H7 (cell line): ENCODE measurements around the gene ANKRD44. TPM values are rescaled to one million over a fixed set of nuclear protein-coding genes. Genes with fewer than 3 reads are reported as not detected.

ENCODE experiments used
- DNase-seq: peaks from one replicate; pipeline ENCODE4 v3.0.0; 2012
- H3K27me3 ChIP-seq: 2 replicates; pipeline ENCODE4 v1.6.0; 2011; ENCODE audit warnings: mild to moderate bottlenecking, low read length; ENCODE audit not compliant: control insufficient read depth, insufficient read depth
- H3K36me3 ChIP-seq: replicated peaks from 2 replicates; pipeline ENCODE4 v1.5.1; 2011; ENCODE audit warnings: low read length; ENCODE audit not compliant: control insufficient read depth, insufficient read depth
- H3K4me3 ChIP-seq: 2 replicates; pipeline ENCODE4 v1.5.1; 2011; ENCODE audit warnings: low read depth, mild to moderate bottlenecking, control low read depth, low read length, moderate library complexity; ENCODE audit not compliant: insufficient read depth
- total RNA-seq: library from RNA; depleted of rRNA; stranded (reverse); fragments of >200 nt; shearing (Covaris generic); gene quantifications from 2 replicates; pipeline ENCODE4 v1.2.3, GENCODE V29; 2014; rRNA removed

Gene ANKRD44
- total RNA-seq, 1 experiment from 2014 or later = 0.76 TPM

GRCh38 chr2:196949116-196949515 lies 361.5 kb downstream of the ANKRD44 start:
- Histone ChIP-seq H3K27me3 (no peaks in the 10 kb centered on the region), H3K4me3 (no peak overlapping the region)

GRCh38 chr2:196944570-196944969 lies 366.0 kb downstream of the ANKRD44 start:
- no peak overlapping the region for H3K4me3 ChIP-seq
- peak; percentile 7 for DNase-seq
- no peaks in the 10 kb centered on the region for H3K27me3 ChIP-seq
- no peaks in the 10 kb centered on the region for H3K36me3 ChIP-seq

More at GRCh38 chr2:196949116-196949515, 361.5 kb downstream of the ANKRD44 start:
- H3K36me3 ChIP-seq = no peaks in the 10 kb centered on the region
- DNase-seq = no peak

DNA sequence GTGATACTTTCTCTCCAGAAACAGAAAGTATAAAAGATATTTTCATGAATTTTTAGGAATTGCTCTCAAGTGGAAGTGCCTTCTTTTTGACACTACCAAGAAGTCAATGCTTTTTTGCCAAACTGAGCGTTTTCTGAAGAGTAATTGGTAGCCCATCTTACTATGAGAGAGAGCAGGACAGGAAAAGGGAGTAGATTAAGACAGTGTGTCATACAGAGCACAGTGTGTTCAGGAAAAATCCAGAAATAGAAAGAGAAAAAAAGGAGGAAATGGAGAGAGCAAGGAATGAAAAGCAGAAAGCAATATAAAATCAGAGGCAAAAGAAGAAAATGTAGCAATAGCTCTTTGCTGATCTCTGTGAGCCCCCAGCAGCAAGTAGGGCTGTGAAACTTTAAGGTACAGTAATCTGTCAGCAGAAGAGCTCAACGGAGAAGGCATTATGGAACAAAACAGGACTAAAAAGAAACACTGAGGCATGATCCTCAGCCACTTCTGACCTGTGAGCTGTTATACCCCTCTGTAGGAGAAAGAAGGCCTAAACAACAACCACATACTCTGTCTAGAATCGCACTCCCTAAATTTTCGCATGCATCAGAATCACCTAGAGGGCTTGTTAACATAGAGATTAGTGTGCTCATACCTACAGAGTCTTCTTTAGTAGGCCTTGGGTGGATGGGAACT lies 369.0 kb downstream of the ANKRD44 start:
- no peak for DNase-seq
- H3K36me3 ChIP-seq = no peaks in the 10 kb centered on the region
- H3K27me3 ChIP-seq = no peaks in the 10 kb centered on the region
- no peak overlapping the region for H3K4me3 ChIP-seq

- DNase-seq = no peak
- no peak overlapping the region for H3K4me3 ChIP-seq
- H3K27me3 ChIP-seq = no peaks in the 10 kb centered on the region
- no peaks in the 10 kb centered on the region for H3K36me3 ChIP-seq
Measured at GRCh38 chr2:196939371-196939770, 371.2 kb downstream of the ANKRD44 start.

Other genes starting within 250 kb of the ANKRD44 start
- gene SF3B1, start 124.2 kb upstream of the ANKRD44 start, total RNA-seq = 263 and 351 TPM in 2 replicates
- 23.4 and 23.8 TPM in 2 replicates for gene COQ10B, start 142.8 kb upstream of the ANKRD44 start, total RNA-seq
- gene HSPD1, start 189.1 kb upstream of the ANKRD44 start, total RNA-seq = 552 and 723 TPM in 2 replicates
- gene HSPE1, start 189.6 kb upstream of the ANKRD44 start, total RNA-seq = 208 and 213 TPM in 2 replicates
- gene MOB4, start 205.3 kb upstream of the ANKRD44 start, total RNA-seq = 59.2 and 72.6 TPM in 2 replicates